HEK293 (cell line): Measurements from ENCODE around the gene RHBDL3.
"Not testable (repeated sequence)": the region's sequence is repeated elsewhere in the genome, so short reads cannot be mapped to it uniquely, and the experiment has no call there.

Source experiments
- CTCF ChIA-PET: fragments of 350-600 bp; formaldehyde crosslinking; extraction: SDS; loops from one replicate; lab custom pipeline; 2021; ENCODE audit warnings: antibody characterized with exemption; lab: Yijun Ruan, JAX
- POLR2A ChIA-PET: fragments of 300-600 bp; formaldehyde crosslinking; extraction: SDS; loops from one replicate; lab custom pipeline; 2020; ENCODE audit warnings: antibody characterized with exemption, inconsistent platforms; lab: Yijun Ruan, JAX
- H3K27ac ChIP-seq: fragments of 200-500 bp; sonication (Bioruptor generic); 2 replicates; pipeline ENCODE4 v1.5.1; 2014; ENCODE audit warnings: low read depth, low read length, control low read depth, inconsistent platforms; ENCODE audit errors: extremely low read depth
- H3K36me3 ChIP-seq, 2 experiments: fragments of 200-500 bp in 1 of 2; sonication (Bioruptor generic) in 1 of 2; 1 replicate in 1 of 2; 2 replicates in 1 of 2; pipeline ENCODE4 v1.5.1; 2014 to 2017; ENCODE audit warnings: inconsistent platforms in 2 of 2, low read length in 2 of 2; ENCODE audit not compliant: control insufficient read depth in 2 of 2, insufficient read depth in 1 of 2
- H3K4me1 ChIP-seq: fragments of 200-500 bp; sonication (Bioruptor generic); 2 replicates; pipeline ENCODE4 v1.5.1; 2014; ENCODE audit warnings: mild to moderate bottlenecking, low read length, inconsistent platforms; ENCODE audit not compliant: control insufficient read depth, insufficient read depth
- H3K4me3 ChIP-seq: 2 replicates; pipeline ENCODE4 v1.5.1; 2011; ENCODE audit warnings: low read depth, mild to moderate bottlenecking, control low read depth, low read length, moderate library complexity
- H3K9me3 ChIP-seq: fragments of 200-500 bp; sonication (Bioruptor generic); 2 replicates; pipeline ENCODE4 v1.5.1; 2014; ENCODE audit warnings: low read depth, low read length, inconsistent platforms; ENCODE audit not compliant: control insufficient read depth, insufficient read depth
- HOXD13 ChIP-seq: sonication (generic); formaldehyde crosslinking; IDR thresholded peaks from 2 replicates; pipeline ENCODE4 v1.8.0; 2022; ENCODE audit warnings: missing genetic modification reagents, borderline replicate concordance
- KLF1 ChIP-seq: fragments of 450-650 bp; formaldehyde crosslinking; IDR thresholded peaks from 2 replicates; pipeline ENCODE4 v1.5.1; 2016; ENCODE audit warnings: missing biosample characterization, missing genetic modification characterization
- KLF9 ChIP-seq: fragments of 450-650 bp; formaldehyde crosslinking; IDR thresholded peaks from 2 replicates; pipeline ENCODE4 v1.5.1; 2016; ENCODE audit warnings: missing biosample characterization, missing genetic modification characterization, low read depth
- ZFHX2 ChIP-seq: fragments of 450-650 bp; formaldehyde crosslinking; conservative IDR thresholded peaks from 2 replicates; pipeline ENCODE4 v1.5.1; 2016; ENCODE audit warnings: missing biosample characterization, missing genetic modification characterization
- ZNF16 ChIP-seq: fragments of 450-650 bp; formaldehyde crosslinking; IDR thresholded peaks from 2 replicates; pipeline ENCODE4 v1.5.1; 2016; ENCODE audit warnings: low read depth, missing biosample characterization, missing genetic modification characterization
- ZNF175 ChIP-seq: fragments of 450-650 bp; formaldehyde crosslinking; IDR thresholded peaks from 2 replicates; pipeline ENCODE4 v1.5.1; 2016; ENCODE audit warnings: missing biosample characterization, missing genetic modification characterization
- ZNF184 ChIP-seq: fragments of 450-650 bp; IDR thresholded peaks from 2 replicates; pipeline ENCODE4 v1.5.1; 2018; ENCODE audit warnings: missing biosample characterization, mild to moderate bottlenecking, missing genetic modification characterization
- ZNF324 ChIP-seq: fragments of 450-650 bp; formaldehyde crosslinking; IDR thresholded peaks from 2 replicates; pipeline ENCODE4 v1.5.1; 2016; ENCODE audit warnings: missing biosample characterization, missing genetic modification characterization
- ZNF423 ChIP-seq: fragments of 450-650 bp; formaldehyde crosslinking; IDR thresholded peaks from 2 replicates; pipeline ENCODE4 v1.5.1; 2016; ENCODE audit warnings: missing biosample characterization, missing genetic modification characterization
- ZNF433 ChIP-seq: fragments of 450-650 bp; formaldehyde crosslinking; IDR thresholded peaks from 2 replicates; pipeline ENCODE4 v1.5.1; 2016; ENCODE audit warnings: missing biosample characterization, missing genetic modification characterization, low read depth
- ZNF529 ChIP-seq: fragments of 450-650 bp; formaldehyde crosslinking; IDR thresholded peaks from 2 replicates; pipeline ENCODE4 v1.5.1; 2017; ENCODE audit warnings: missing genetic modification characterization, missing biosample characterization; ENCODE audit not compliant: insufficient replicate concordance
- ZNF621 ChIP-seq: fragments of 450-650 bp; formaldehyde crosslinking; IDR thresholded peaks from 2 replicates; pipeline ENCODE4 v1.5.1; 2017; ENCODE audit warnings: missing biosample characterization, missing genetic modification characterization
- ZNF658 ChIP-seq: fragments of 450-650 bp; formaldehyde crosslinking; IDR thresholded peaks from 2 replicates; pipeline ENCODE4; 2016; ENCODE audit warnings: missing biosample characterization, missing genetic modification characterization
- ZNF776 ChIP-seq: fragments of 450-650 bp; formaldehyde crosslinking; IDR thresholded peaks from 2 replicates; pipeline ENCODE4 v1.5.0; 2017; ENCODE audit warnings: missing biosample characterization, missing genetic modification characterization, borderline replicate concordance
- ZNF830 ChIP-seq: fragments of 450-650 bp; IDR thresholded peaks from 2 replicates; pipeline ENCODE4 v1.5.0; 2018; ENCODE audit warnings: missing biosample characterization, missing genetic modification characterization, low read depth, mild to moderate bottlenecking, moderate library complexity
- ZNF837 ChIP-seq: fragments of 450-650 bp; formaldehyde crosslinking; IDR thresholded peaks from 2 replicates; pipeline ENCODE4 v1.5.1; 2016; ENCODE audit warnings: missing biosample characterization, missing genetic modification characterization
- ZNF843 ChIP-seq: fragments of 450-650 bp; formaldehyde crosslinking; IDR thresholded peaks from 2 replicates; pipeline ENCODE4 v1.5.1; 2016; ENCODE audit warnings: missing biosample characterization, missing genetic modification characterization
- TF ChIP-seq, protein P1 (sequence below): fragments of 450-650 bp; formaldehyde crosslinking; IDR thresholded peaks from 2 replicates; pipeline ENCODE4 v1.5.1; 2016; ENCODE audit warnings: missing biosample characterization, missing genetic modification characterization
- TF ChIP-seq, protein P2 (sequence below): fragments of 450-650 bp; formaldehyde crosslinking; IDR thresholded peaks from 2 replicates; pipeline ENCODE4 v1.5.1; 2016; ENCODE audit warnings: missing biosample characterization, missing genetic modification characterization
- TF ChIP-seq, protein P3 (sequence below): fragments of 450-650 bp; formaldehyde crosslinking; IDR thresholded peaks from 2 replicates; pipeline ENCODE4 v1.5.1; 2017; ENCODE audit warnings: missing biosample characterization, mild to moderate bottlenecking, missing genetic modification characterization, moderate library complexity
- TF ChIP-seq, protein P4 (sequence below): fragments of 450-650 bp; formaldehyde crosslinking; IDR thresholded peaks from 2 replicates; pipeline ENCODE4; 2016; ENCODE audit warnings: missing biosample characterization, missing genetic modification characterization

RHBDL3 gene

DNA sequence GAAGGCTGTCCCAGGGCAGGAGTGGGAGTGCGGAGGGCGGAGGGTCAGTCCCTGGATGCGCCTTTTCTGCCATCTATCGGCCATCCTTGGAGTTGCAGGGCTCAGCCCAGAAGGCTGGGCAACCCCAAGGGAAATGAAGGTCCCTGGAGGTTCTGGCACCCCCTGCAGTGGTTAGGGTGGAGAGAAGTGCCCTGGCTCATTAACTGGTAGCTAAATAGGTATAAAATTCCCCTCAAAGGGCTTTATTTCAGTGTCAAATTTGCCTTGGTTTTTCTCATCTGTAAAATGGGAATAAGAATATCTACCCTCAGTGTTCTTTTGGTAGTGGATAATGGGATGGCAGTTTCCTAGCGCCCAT is 53.9 kb downstream of the RHBDL3 start (continued):
- TF ChIP-seq, protein P1, sequence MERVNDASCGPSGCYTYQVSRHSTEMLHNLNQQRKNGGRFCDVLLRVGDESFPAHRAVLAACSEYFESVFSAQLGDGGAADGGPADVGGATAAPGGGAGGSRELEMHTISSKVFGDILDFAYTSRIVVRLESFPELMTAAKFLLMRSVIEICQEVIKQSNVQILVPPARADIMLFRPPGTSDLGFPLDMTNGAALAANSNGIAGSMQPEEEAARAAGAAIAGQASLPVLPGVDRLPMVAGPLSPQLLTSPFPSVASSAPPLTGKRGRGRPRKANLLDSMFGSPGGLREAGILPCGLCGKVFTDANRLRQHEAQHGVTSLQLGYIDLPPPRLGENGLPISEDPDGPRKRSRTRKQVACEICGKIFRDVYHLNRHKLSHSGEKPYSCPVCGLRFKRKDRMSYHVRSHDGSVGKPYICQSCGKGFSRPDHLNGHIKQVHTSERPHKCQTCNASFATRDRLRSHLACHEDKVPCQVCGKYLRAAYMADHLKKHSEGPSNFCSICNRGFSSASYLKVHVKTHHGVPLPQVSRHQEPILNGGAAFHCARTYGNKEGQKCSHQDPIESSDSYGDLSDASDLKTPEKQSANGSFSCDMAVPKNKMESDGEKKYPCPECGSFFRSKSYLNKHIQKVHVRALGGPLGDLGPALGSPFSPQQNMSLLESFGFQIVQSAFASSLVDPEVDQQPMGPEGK (tag by site-specific recombination) = peak; percentile 38; the same call in 1 of the 2 replicates
- no peak for TF ChIP-seq ZNF658 (tag by site-specific recombination)
- TF ChIP-seq ZNF175 (tag by site-specific recombination) = no peak
- TF ChIP-seq KLF1 (tag by site-specific recombination) = 0 out of 2 replicates have a peak, but pooled peaks have one; percentile 9
- TF ChIP-seq ZNF423 = peak; percentile 73
- no peak for TF ChIP-seq ZNF529
- peak; percentile 84 for TF ChIP-seq ZFHX2
- no peak for TF ChIP-seq ZNF184 (tag by site-specific recombination)
- TF ChIP-seq ZNF621 = no peak
- TF ChIP-seq, protein P2, sequence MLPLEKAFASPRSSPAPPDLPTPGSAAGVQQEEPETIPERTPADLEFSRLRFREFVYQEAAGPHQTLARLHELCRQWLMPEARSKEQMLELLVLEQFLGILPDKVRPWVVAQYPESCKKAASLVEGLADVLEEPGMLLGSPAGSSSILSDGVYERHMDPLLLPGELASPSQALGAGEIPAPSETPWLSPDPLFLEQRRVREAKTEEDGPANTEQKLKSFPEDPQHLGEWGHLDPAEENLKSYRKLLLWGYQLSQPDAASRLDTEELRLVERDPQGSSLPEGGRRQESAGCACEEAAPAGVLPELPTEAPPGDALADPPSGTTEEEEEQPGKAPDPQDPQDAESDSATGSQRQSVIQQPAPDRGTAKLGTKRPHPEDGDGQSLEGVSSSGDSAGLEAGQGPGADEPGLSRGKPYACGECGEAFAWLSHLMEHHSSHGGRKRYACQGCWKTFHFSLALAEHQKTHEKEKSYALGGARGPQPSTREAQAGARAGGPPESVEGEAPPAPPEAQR (tag by site-specific recombination) = no peak
- TF ChIP-seq ZNF16 (tag by site-specific recombination) = peak; percentile 92

DNA sequence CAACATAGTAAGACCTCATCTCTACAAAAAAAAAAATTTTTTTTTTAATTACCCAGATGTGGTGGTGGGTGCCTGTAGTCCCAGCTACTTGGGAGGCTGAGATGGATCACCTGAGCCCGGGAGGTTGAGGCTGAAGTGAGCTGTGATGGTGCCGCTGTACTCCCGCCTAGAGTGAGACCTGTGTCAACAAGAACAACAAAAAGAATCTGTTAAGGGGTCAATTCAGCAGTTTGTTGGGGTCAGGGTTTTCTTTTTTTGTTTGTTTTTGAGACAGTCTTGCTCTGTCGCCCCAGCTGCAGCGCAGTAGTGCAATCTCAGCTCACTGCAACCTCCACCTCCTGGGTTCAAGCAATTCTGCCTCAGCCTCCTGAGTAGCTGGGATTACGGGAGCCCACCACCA is 54.4 kb downstream of the RHBDL3 start:
- not testable (repeated sequence) for H3K9me3 ChIP-seq, H3K27ac ChIP-seq, H3K4me3 ChIP-seq, H3K4me1 ChIP-seq
- CTCF ChIA-PET = interaction anchor here (0.5 to 5.6 kb wide), 34 partner anchors 9 to 1419 kb away, joined by 3 to 95 read pairs (median 4); partner anchors contain the start of gene LRRC37B
- H3K36me3 ChIP-seq = peaks cover 0 to 14% of the 10 kb centered on the region in 2 experiments; a peak in 2 of 3 replicates
- POLR2A ChIA-PET = interaction anchor here (0.9 kb wide), 1 partner anchor 67 kb away, joined by 4 read pairs; no protein-coding TSS in a partner anchor

DNA sequence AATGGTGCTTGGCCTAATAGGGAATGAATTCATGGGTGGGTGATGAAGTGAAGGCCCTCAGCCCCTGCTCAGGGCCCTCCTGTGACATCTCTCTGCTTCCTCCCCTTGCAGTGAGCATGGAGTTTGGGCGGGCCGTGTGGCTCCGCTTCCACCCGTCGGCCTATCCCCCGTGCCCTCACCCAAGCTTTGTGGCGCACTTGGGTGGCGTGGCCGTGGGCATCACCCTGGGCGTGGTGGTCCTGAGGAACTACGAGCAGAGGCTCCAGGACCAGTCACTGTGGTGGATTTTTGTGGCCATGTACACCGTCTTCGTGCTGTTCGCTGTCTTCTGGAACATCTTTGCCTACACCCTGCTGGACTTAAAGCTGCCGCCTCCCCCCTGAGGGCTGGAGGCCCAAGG is 55.2 kb downstream of the RHBDL3 start:
- H3K36me3 ChIP-seq = peaks cover 0 to 13% of the 10 kb centered on the region in 2 experiments; a peak in 2 of 3 replicates
- H3K27ac ChIP-seq = no peak overlapping the region
- H3K9me3 ChIP-seq = no peaks in the 10 kb centered on the region
- POLR2A ChIA-PET = no interaction called here
- CTCF ChIA-PET = interaction anchor here (0.6 to 5.6 kb wide), 9 partner anchors 8 to 116 kb away, joined by 3 to 95 read pairs (median 4); no protein-coding TSS in a partner anchor
- TF ChIP-seq ZNF324 (tag by site-specific recombination) = no peak
- TF ChIP-seq ZNF776 (tag by site-specific recombination) = no peak
- TF ChIP-seq ZNF843 (tag by site-specific recombination) = no peak
- no peak for TF ChIP-seq ZNF830 (tag by site-specific recombination)
- H3K4me3 ChIP-seq = no peak overlapping the region
- H3K4me1 ChIP-seq = no peaks in the 10 kb centered on the region

DNA sequence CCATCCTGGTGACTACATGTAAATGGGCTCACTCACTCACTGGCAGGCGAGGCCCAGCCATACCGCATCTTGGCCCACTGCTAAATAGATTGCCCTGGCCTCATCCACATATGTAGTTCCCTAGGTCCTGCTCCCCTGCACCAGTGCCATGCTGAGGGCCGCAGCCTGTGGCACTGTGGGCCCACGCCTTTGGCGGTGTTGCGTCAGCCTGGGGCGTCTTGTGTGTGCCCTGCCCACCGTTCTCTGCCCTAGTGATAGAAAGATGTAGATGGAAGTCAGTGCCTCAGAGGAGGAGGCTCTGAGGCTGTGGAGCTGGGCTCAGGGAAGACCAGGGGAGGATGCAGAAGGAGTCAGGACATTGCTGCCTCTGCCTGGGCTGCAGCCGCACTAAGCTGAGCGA is 57.4 kb downstream of the RHBDL3 start:
- Histone ChIP-seq H3K4me1 (no peaks in the 10 kb centered on the region), H3K4me3 (no peak overlapping the region), H3K27ac (no peak overlapping the region), H3K36me3 (peaks cover 0 to 10% of the 10 kb centered on the region in 2 experiments; a peak in 2 of 3 replicates), H3K9me3 (no peaks in the 10 kb centered on the region)
- ChIA-PET CTCF (interaction anchor here (0.6 to 2.8 kb wide), 3 partner anchors 70 to 138 kb away, joined by 3 to 16 read pairs (median 3); no protein-coding TSS in a partner anchor), POLR2A (no interaction called here)
- TF ChIP-seq KLF9 (tag by site-specific recombination) (no peak), HOXD13 (no peak), ZNF433 (no peak), ZNF837 (tag by site-specific recombination) (no peak), ZNF621 (no peak)
- TF ChIP-seq, protein P3, sequence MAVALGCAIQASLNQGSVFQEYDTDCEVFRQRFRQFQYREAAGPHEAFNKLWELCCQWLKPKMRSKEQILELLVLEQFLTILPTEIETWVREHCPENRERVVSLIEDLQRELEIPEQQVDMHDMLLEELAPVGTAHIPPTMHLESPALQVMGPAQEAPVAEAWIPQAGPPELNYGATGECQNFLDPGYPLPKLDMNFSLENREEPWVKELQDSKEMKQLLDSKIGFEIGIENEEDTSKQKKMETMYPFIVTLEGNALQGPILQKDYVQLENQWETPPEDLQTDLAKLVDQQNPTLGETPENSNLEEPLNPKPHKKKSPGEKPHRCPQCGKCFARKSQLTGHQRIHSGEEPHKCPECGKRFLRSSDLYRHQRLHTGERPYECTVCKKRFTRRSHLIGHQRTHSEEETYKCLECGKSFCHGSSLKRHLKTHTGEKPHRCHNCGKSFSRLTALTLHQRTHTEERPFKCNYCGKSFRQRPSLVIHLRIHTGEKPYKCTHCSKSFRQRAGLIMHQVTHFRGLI (tag by site-specific recombination) = no peak
- TF ChIP-seq, protein P4, sequence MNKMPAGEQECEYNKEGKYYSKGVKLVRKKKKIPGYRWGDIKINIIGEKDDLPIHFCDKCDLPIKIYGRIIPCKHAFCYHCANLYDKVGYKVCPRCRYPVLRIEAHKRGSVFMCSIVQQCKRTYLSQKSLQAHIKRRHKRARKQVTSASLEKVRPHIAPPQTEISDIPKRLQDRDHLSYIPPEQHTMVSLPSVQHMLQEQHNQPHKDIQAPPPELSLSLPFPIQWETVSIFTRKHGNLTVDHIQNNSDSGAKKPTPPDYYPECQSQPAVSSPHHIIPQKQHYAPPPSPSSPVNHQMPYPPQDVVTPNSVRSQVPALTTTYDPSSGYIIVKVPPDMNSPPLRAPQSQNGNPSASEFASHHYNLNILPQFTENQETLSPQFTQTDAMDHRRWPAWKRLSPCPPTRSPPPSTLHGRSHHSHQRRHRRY (tag by site-specific recombination) = no peak
